B cell (primary cell): Measurements from ENCODE around the gene THADA.

Experiments used
- EZH2 ChIP-seq: IDR thresholded peaks from 2 replicates; pipeline ENCODE4 v1.6.1; 2012; ENCODE audit warnings: borderline replicate concordance, low read depth, mild to moderate bottlenecking, moderate library complexity, low read length; ENCODE audit not compliant: insufficient read depth, poor library complexity, severe bottlenecking
- TF ChIP-seq, protein P1 (sequence below): fragments of 200-600 bp; IDR thresholded peaks from one replicate; pipeline ENCODE4 v1.8.0; 2022; ENCODE audit warnings: antibody characterized with exemption, mild to moderate bottlenecking

DNA sequence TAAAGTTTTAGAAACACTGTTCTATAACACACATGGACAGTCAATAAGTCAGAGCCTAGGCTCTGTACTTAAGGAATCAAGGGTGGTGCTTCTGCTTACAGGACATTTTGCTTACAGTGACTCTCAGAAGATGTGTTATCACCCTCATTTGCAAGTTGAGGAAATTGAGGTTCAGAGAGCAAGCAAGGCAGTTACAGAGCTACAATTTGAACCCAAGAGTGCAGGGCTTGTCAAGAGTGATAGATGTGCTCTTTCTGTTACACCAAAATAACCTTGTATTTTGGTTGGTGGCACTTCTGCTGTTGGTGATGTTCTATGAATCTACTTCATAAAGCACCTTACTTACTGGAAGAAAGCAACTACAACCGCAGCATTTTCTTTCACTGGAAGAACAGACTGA lies 170.2 kb downstream of the THADA start:
- TF ChIP-seq, protein P1, sequence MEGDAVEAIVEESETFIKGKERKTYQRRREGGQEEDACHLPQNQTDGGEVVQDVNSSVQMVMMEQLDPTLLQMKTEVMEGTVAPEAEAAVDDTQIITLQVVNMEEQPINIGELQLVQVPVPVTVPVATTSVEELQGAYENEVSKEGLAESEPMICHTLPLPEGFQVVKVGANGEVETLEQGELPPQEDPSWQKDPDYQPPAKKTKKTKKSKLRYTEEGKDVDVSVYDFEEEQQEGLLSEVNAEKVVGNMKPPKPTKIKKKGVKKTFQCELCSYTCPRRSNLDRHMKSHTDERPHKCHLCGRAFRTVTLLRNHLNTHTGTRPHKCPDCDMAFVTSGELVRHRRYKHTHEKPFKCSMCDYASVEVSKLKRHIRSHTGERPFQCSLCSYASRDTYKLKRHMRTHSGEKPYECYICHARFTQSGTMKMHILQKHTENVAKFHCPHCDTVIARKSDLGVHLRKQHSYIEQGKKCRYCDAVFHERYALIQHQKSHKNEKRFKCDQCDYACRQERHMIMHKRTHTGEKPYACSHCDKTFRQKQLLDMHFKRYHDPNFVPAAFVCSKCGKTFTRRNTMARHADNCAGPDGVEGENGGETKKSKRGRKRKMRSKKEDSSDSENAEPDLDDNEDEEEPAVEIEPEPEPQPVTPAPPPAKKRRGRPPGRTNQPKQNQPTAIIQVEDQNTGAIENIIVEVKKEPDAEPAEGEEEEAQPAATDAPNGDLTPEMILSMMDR = no peak
- no peak for TF ChIP-seq EZH2
